Activated effector memory CD4-positive, alpha-beta T cell treated with anti-CD3 and anti-CD28 coated beads, Interleukin-2, amount 50 U/mL, for 16 hours (primary cell): ENCODE results near the gene HSBP1L1.

Source experiments
- DNase-seq: peaks from one replicate; pipeline ENCODE4 v3.0.0-alpha.2; 2020

Gene HSBP1L1

GRCh38 chr18:79930020-79930642, 34.3 kb upstream of the HSBP1L1 start:
- no peak for DNase-seq

- peak; percentile 17 for DNase-seq
Measured at GRCh38 chr18:79931475-79931874, 33.0 kb upstream of the HSBP1L1 start.

GRCh38 chr18:79932907-79933306, 31.5 kb upstream of the HSBP1L1 start:
- no peak for DNase-seq

- peak; percentile 37 for DNase-seq
Measured at GRCh38 chr18:79933765-79934164, 30.7 kb upstream of the HSBP1L1 start.

GRCh38 chr18:79934311-79935097, 29.9 kb upstream of the HSBP1L1 start:
- DNase-seq: peak; percentile 37

GRCh38 chr18:79935098-79935480, 29.4 kb upstream of the HSBP1L1 start:
- DNase-seq: peak; percentile 16

GRCh38 chr18:79935499-79935898, 28.9 kb upstream of the HSBP1L1 start:
- peak; percentile 31 for DNase-seq

- peak; percentile 27 for DNase-seq
Measured at GRCh38 chr18:79935925-79936324, 28.5 kb upstream of the HSBP1L1 start.

- peak; percentile 39 for DNase-seq
Measured at GRCh38 chr18:79936641-79937040, 27.8 kb upstream of the HSBP1L1 start.

GRCh38 chr18:79937103-79937860, 27.2 kb upstream of the HSBP1L1 start:
- DNase-seq: peak; percentile 38

- peak; percentile 34 for DNase-seq
Measured at GRCh38 chr18:79938196-79938595, 26.2 kb upstream of the HSBP1L1 start.

- DNase-seq: no peak
Measured at GRCh38 chr18:79939096-79939495, 25.3 kb upstream of the HSBP1L1 start.

GRCh38 chr18:79940126-79940813, 24.2 kb upstream of the HSBP1L1 start:
- peak; percentile 31 for DNase-seq

GRCh38 chr18:79940814-79941472, 23.5 kb upstream of the HSBP1L1 start:
- peak; percentile 51 for DNase-seq

- DNase-seq: peak; percentile 43
Measured at GRCh38 chr18:79941473-79942119, 22.8 kb upstream of the HSBP1L1 start.

GRCh38 chr18:79942211-79942610, 22.2 kb upstream of the HSBP1L1 start:
- peak; percentile 34 for DNase-seq

GRCh38 chr18:79942786-79943607, 21.4 kb upstream of the HSBP1L1 start:
- DNase-seq: peak; percentile 60

- DNase-seq: no peak
Measured at GRCh38 chr18:79943608-79944125, 20.8 kb upstream of the HSBP1L1 start.

GRCh38 chr18:79944126-79944731, 20.2 kb upstream of the HSBP1L1 start:
- DNase-seq: peak; percentile 64

GRCh38 chr18:79944746-79945117, 19.7 kb upstream of the HSBP1L1 start:
- DNase-seq: peak; percentile 55
